Fibroblast of gingiva (primary cell): ENCODE data around the gene PRAMEF9.
"Not testable (repeated sequence)": the region's sequence is repeated elsewhere in the genome, so short reads cannot be mapped to it uniquely, and the experiment has no call there.

Experiments
- DNase-seq: peaks from one replicate; pipeline ENCODE4 v3.0.0-alpha.2; 2011; ENCODE audit warnings: low read depth

PRAMEF9 gene

DNA sequence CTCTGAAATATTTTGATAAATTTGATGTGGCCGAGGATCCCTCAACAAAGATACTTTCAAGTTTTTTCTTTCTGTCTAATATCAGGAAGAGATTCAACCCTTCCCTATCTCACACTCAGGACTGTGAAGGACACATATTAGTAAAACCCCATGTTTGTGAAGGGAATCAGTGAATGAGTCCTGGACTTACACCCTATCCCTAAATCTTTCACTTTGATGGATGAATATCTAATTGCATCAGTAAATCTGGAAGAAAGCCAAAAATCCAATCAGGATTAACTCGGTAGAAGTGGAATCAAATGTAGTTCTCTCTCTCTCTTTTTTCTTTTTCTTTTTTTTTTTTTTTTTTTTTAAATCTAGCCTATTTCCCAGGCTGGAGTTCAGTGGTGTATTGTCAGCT, at the start of gene PRAMEF9:
Gene PRAMEF9 (plus strand): TSS at position 301 of the 400 bp plus-strand sequence. CDS start 3,433 bp downstream, outside the sequence.
- DNase-seq, result not testable (repeated sequence)

DNA sequence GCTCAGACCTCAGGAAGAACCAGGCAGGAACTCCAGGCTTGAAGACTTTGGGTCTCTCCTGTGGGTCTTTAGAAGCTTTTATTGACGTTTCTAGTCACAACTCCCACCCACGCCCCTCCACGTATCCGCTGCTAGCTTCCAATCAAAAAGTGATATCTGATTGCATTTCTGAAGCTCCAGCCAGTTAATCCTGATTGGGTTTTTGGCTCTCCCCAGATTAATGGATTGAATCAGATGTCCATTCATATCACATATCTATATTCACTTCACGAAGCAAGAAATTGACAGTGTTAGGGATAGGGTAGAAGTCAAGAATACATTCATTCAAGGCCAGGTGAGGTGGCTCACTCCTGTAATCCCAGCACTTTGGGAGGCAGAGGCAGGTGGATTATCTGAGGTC, 15.7 kb upstream of the PRAMEF9 start, which contains the start of gene PRAMEF26:
Gene PRAMEF26 (minus strand): TSS at position 101 of the 400 bp plus-strand sequence. CDS start 2,914 bp downstream, outside the sequence.
- DNase-seq, result not testable (repeated sequence)

DNA sequence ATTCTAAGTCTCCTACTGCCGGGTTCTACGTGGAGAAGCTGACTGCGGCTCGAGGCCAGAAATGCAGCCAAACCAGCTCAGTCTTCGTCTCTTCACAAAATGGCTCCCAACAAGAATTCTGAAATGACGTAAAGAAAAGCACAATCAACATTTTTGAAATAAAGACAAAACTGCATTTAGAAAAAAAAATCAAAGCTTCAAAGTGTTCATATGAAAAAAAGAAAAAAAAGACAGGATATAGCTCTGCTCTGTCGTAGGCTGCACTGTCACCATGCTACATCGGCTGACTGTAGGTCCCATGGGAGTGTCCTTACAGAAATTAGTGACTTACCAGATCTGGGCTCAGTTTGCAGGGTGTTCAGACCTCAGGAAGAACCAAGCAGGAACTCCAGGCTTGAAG, 6.1 kb upstream of the PRAMEF9 start, which contains the start of gene HNRNPCL4:
Gene HNRNPCL4 (minus strand): TSS at position 101 of the 400 bp plus-strand sequence. CDS start 164 bp downstream, outside the sequence.
- not testable (repeated sequence) for DNase-seq

DNA sequence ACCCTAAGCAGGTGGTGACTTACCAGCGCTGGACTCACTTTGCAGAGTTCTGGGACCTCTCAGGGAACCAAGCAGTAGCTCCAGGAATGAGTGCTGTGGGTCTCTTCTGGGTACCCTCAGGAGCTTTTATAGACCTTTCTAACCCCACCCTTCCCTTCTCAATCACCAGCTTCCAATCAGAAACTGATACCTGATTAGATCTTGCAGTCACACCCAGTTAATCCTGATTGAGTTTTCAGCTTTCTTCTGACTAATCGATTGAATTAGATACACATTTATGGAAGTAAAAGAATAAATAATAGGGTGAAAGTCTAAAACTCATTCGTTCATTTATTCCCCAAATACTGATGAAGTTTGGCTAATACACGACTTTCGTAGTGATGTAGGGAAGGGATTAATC, 29.7 kb downstream of the PRAMEF9 start, which contains the start of gene PRAMEF13:
Gene PRAMEF13 (minus strand): TSS at position 101 of the 400 bp plus-strand sequence. CDS start 1,820 bp downstream, outside the sequence.
- not testable (repeated sequence) for DNase-seq

DNA sequence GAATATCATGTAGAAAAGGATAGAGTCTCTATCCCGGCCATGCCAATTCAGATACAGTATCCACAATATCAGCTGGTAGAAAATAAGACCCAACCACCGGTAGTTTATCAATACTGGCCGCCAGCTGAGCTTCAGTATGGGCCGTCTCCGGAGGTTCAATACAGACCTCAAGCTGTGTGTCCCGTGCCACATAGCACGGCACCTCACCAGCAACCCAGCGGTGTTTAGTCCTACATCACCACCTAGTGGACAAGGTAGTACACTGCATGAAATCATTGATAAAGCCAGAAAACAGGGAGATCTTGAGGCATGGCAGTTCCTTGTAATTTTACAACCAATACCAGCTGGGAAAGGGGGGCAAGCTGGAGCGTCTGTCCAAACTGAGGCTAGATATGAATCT, 37.1 kb downstream of the PRAMEF9 start:
- DNase-seq, result not testable (repeated sequence)

DNA sequence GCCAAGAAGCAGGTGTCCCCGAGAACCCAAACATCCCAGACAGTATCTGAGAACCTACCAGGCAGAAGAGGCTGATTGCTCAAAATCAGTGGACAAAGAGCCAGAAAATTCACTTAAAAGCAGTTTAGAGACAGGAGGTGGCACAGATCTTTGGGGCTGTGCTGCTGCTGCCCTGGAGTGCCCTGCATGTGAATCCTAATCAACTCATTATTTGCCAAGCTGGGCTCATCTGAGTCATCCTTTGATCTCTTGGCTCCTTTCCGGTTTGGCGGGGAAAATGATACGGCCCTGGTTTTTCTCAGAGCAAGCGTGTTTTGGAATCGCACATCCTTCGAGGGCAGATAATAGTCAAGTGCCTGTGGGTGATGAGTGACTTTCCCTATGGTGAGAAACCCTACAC, 45.0 kb downstream of the PRAMEF9 start:
- not testable (repeated sequence) for DNase-seq

DNA sequence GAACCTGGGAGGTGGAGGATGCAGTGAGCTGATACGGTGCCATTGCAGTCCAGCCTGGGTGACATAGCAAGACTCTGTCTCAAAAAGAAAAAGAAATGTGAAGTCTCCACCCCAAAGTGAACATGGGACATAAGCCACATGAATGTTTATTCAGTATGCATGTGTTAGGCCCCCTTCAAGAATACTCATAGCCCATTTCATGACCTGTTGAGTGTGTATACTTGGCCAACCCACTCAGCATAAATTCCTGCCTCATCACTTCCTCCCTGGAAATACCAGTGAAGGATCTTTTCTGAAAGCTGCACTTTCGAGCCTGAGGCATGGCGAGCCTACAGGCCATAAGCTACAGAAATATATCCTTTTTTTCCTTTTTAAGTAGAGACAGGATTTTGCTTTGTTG, 47.6 kb downstream of the PRAMEF9 start:
- not testable (repeated sequence) for DNase-seq

DNA sequence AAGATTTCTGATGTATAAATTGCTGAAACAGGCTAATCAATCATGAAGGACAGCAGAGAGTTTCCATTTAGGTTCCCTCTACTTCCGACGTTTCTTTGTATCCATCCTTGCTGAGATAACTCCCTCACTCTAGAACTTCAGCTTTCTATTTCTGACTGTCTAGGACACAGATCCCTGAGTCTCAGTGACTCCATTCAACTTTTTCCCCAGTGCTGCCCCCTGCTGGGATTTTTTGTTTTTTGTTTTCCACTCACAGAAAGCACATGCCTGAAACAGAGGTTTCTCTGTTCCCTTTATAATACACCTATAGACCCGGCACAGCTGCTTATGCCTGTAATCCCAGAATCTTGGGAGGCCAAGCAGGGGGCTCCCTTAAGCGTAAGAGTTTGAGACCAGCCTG, 51.1 kb downstream of the PRAMEF9 start:
- DNase-seq, result not testable (repeated sequence)

DNA sequence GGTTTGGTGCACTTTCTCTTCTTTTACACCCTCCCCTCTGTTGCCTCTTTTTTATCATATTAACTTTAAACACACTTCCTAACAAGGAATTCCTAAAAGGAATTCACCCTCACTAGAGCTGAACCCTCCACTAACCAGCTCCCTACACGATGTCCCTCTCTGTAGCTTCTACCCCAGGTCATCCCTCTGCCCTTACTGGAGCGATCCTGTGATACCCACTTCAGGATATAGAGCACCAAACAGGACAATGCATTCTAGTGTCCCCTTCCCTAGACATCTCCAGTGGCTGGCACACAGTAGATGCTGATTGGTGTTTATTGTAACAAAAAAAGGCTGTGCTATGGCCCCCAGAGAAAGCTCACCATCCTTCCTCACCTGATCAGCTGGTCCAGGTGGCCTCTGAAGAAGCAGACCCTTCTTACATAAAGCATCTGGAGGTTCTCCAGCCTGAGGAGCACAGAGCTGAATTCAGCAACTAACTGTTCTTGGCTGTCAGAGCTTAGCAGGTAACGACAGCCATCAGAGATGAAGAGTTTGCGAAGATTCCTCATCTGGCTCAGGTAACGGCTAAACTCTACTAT, 52.9 kb downstream of the PRAMEF9 start:
- no peak for DNase-seq

DNA sequence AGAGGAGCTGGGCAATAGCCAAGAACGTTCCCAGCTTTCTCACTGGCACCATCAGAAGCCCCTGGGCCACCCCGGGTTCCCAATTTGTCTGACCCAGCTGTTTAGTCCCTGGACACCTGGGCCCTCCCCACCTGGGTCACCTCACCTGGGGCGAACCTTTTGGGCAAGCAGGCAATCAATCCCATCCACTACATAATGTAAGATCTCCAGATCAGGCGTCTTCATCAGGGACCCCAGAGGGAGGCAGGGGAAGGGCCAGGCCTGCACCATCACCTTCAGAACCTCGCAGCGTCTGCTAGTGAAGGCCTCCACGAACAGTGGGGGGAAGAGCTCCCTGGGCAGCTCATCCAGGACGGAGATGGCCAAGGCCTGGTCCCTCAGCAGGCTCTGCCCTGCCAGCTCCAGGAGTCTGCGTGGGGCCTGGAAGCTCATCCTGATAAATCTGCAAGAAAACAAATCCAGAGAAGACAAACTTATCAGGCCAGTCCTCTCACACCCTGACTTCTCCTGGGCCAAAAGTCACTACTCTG, 54.1 kb downstream of the PRAMEF9 start, which contains the start of gene PRAMEF18:
Gene PRAMEF18 (minus strand): TSS at position 480 of the 530 bp plus-strand sequence. CDS start 48 bp downstream, at position 432.
- not testable (repeated sequence) for DNase-seq

DNA sequence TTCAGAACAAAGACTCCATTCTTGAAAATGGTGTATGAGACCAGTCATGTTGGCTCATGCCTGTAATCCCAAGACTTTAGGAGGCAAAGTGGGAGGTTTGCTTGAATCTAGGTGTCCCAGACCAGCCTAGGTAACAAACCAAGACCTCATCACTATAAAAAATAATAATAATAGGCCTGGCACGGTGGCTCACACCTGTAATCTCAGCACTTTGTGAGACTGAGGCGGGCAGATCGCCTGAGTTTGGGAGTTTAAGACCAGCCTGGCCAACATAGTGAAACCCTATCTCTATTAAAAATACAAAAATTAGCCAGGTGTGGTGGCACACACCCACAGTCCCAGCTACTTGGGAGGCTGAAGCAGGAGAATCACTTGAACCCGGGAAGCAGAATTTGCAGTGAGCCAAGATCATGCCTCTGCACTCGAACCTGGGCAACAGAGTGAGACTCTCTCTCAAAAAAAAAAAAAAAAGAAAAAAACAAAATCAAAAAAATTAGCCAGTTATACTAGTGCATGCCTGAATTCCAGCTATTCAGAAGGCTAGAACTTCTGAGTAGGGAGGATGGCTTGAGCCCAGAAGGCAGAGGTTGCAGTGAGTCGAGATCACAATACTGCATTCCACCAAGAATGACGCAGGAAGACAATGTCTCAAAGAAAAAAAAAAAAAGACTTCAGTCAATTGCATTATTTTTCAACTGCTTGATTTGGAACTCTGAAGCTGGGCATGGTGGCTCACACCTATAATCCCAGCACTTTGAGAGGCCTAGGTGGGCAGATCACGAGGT, 55.8 kb downstream of the PRAMEF9 start:
- not testable (repeated sequence) for DNase-seq

DNA sequence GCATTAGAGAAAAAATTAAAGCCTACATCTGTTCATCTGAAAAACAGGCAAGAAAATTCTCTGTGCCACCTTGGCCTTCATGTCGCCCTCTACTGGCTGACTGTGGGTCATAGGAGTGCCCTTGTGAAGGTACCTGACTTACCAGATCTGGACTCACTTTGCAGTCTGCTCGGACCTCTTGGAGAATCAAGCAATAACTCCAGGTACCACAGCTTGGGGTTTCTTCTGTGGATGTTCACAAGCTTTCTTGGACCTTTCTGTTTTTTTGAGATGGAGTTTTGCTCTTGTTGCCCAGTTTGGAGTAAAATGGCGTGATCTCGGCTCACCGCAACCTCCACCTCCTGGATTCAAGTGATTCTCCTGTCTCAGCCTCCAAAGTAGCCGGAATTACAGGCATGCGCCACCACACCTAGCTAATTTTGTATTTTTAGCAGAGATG, 56.7 kb downstream of the PRAMEF9 start:
- DNase-seq, result no peak
